ENCODE measurements around the gene FAM210B. TPM values are rescaled to one million over a fixed set of nuclear protein-coding genes. Genes with fewer than 3 reads are reported as not detected.

Gene FAM210B
- total and polyA plus RNA-seq, 2 of the 13 experiments (the other 11 are each of a cell fraction or from before 2014, with no cell fraction given), result 75.9 to 107 TPM

- TF ChIP-seq UBTF (CRISPR knock-in tag; IDR thresholded peaks at IDR 0.05) (no peak), ZSCAN9 (CRISPR knock-in tag; IDR thresholded peaks at IDR 0.05; ENCODE audit: borderline replicate concordance) (no peak), SKIL (CRISPR knock-in tag; IDR thresholded peaks at IDR 0.05; ENCODE audit: borderline replicate concordance) (no peak), ZNF746 (CRISPR knock-in tag; IDR thresholded peaks at IDR 0.05) (no peak), ZNF333 (CRISPR knock-in tag; IDR thresholded peaks at IDR 0.05; ENCODE audit: borderline replicate concordance) (no peak), SSRP1 (CRISPR knock-in tag; IDR thresholded peaks at IDR 0.05) (no peak; the same call in 1 of the 2 replicates), ZNF75D (CRISPR knock-in tag; IDR thresholded peaks at IDR 0.05; ENCODE audit: borderline replicate concordance) (no peak), NAIF1 (CRISPR knock-in tag; IDR thresholded peaks at IDR 0.05; ENCODE audit: borderline replicate concordance) (no peak), ZEB1 (IDR thresholded peaks at IDR 0.05; ENCODE audit: insufficient replicate concordance, low read depth) (no peak), RARA (CRISPR knock-in tag; IDR thresholded peaks at IDR 0.05) (no peak), ZSCAN31 (CRISPR knock-in tag; IDR thresholded peaks at IDR 0.05; ENCODE audit: low read depth) (no peak), RFX5 (IDR thresholded peaks at IDR 0.05; ENCODE audit: low read depth, low read length) (no peak), ATF5 (CRISPR knock-in tag; IDR thresholded peaks at IDR 0.05; ENCODE audit: low read depth) (no peak), ZNF609 (CRISPR knock-in tag; IDR thresholded peaks at IDR 0.05; ENCODE audit: borderline replicate concordance) (no peak), THAP7 (CRISPR knock-in tag; IDR thresholded peaks at IDR 0.05) (peak; percentile 48; the same call in 1 of the 2 replicates), MYC (CRISPR knock-in tag; IDR thresholded peaks at IDR 0.05; ENCODE audit: borderline replicate concordance) (no peak), JDP2 (CRISPR knock-in tag; IDR thresholded peaks at IDR 0.05; ENCODE audit: borderline replicate concordance) (no peak), U2AF2 (IDR thresholded peaks at IDR 0.05; ENCODE audit: low read depth, low read length) (no peak), ZC3H4 (CRISPR knock-in tag; IDR thresholded peaks at IDR 0.05; ENCODE audit: borderline replicate concordance) (no peak)
Observed at GRCh38 chr20:56411759-56412472, 53.1 kb downstream of the FAM210B start, which contains the start of gene CASS4 (continued).
